Occipital lobe (tissue), 2 donors: ENCODE measurements around the gene CARTPT. TPM values are rescaled to one million over a fixed set of nuclear protein-coding genes. Genes with fewer than 3 reads are reported as not detected.

Experiments used
- DNase-seq: peaks from one replicate; lab custom pipeline; 2025; lab: John Stamatoyannopoulos, UW
- total RNA-seq: library from RNA; depleted of rRNA; stranded (reverse); fragments of >200 nt; gene quantifications from one replicate; pipeline ENCODE4 v1.2.3, GENCODE V29; 2014

Gene CARTPT
- total RNA-seq, 1 donor from 2014 or later = not detected

- DNase-seq = no peak
Measured at GRCh38 chr5:71737931-71738539, 19.0 kb downstream of the CARTPT start.

- DNase-seq = no peak
Measured at GRCh38 chr5:71738662-71739361, 19.7 kb downstream of the CARTPT start.

GRCh38 chr5:71740015-71740753 lies 21.1 kb downstream of the CARTPT start:
- DNase-seq = no peak

- no peak for DNase-seq
Measured at GRCh38 chr5:71743155-71743554, 24.1 kb downstream of the CARTPT start.

GRCh38 chr5:71744009-71744790 lies 25.1 kb downstream of the CARTPT start:
- DNase-seq = no peak

GRCh38 chr5:71747182-71747581 lies 28.1 kb downstream of the CARTPT start:
- no peak for DNase-seq

GRCh38 chr5:71748360-71748759 lies 29.3 kb downstream of the CARTPT start:
- DNase-seq = no peak

- DNase-seq = no peak
Measured at GRCh38 chr5:71751422-71751821, 32.3 kb downstream of the CARTPT start.

- no peak for DNase-seq
Measured at GRCh38 chr5:71752441-71753190, 33.5 kb downstream of the CARTPT start.

- DNase-seq = peak; percentile 41
Measured at GRCh38 chr5:71757590-71758543, 38.8 kb downstream of the CARTPT start.

- no peak for DNase-seq
Measured at GRCh38 chr5:71762826-71763225, 43.8 kb downstream of the CARTPT start.

GRCh38 chr5:71767661-71768060 lies 48.6 kb downstream of the CARTPT start:
- no peak for DNase-seq

- DNase-seq = no peak
Measured at GRCh38 chr5:71769287-71769686, 50.2 kb downstream of the CARTPT start.

- no peak for DNase-seq
Measured at GRCh38 chr5:71770381-71770780, 51.3 kb downstream of the CARTPT start.

Other genes starting within 250 kb of the CARTPT start
- gene MCCC2, start 131.9 kb upstream of the CARTPT start, total RNA-seq = 20.7 TPM